Lower leg skin (tissue), 4 donors: ENCODE data around the gene SMPDL3A. TPM values are rescaled to one million over a fixed set of nuclear protein-coding genes. Genes with fewer than 3 reads are reported as not detected.

Source experiments
- DNase-seq, 2 donors: peaks; one replicate each; pipeline ENCODE4 v3.0.0-alpha.2; 2019; ENCODE audit warnings: low spot score in 2 of 2
- H3K4me3 ChIP-seq: fragments of 200-600 bp; sonication (generic); 2 replicates; pipeline ENCODE4 v1.5.1; 2017; ENCODE audit warnings: mild to moderate bottlenecking, low read depth; ENCODE audit not compliant: poor library complexity, severe bottlenecking
- CTCF ChIP-seq, 3 donors: fragments of 450-650 bp; IDR thresholded peaks; one replicate each; pipeline ENCODE4 v1.5.1; 2016; ENCODE audit warnings: antibody characterized with exemption in 3 of 3, mild to moderate bottlenecking in 3 of 3, moderate library complexity in 2 of 3
- POLR2A ChIP-seq, 2 donors: fragments of 450-650 bp; IDR thresholded peaks; one replicate each; pipeline ENCODE4 v1.6.1; 2016 to 2017; ENCODE audit warnings: antibody characterized with exemption in 2 of 2, mild to moderate bottlenecking in 1 of 2, moderate library complexity in 1 of 2
- WGBS, 2 donors: methylation state at CpG; one replicate each; pipeline ENCODE4 v1.1.5; 2018; 5-methylcytosine and 5-hydroxymethylcytosine counted together
- intact Hi-C: fragments of 100-400 bp; cut with DNase I; formaldehyde crosslinking; loops from one replicate; pipeline ENCODE4 v1.15.0; 2023; ENCODE audit warnings: low total_unique reads
- total RNA-seq, 4 donors: library from RNA; depleted of rRNA; stranded (reverse); fragments of >200 nt; gene quantifications; one replicate each; pipeline ENCODE4 v1.1.0, GENCODE V29; 2016

Gene SMPDL3A
- total RNA-seq, 4 donors from 2014 or later = 109 to 120 (median 113) TPM

- WGBS, 2 donors = 47 to 48% methylated on average over 3 of the region's 3 CpGs
- DNase-seq = no peak
- intact Hi-C loops = no loop called here
- TF ChIP-seq POLR2A (IDR thresholded peaks at IDR 0.05) (no peak), CTCF (IDR thresholded peaks at IDR 0.05) (no peak)
- H3K4me3 ChIP-seq = no peak overlapping the region
Observed at GRCh38 chr6:122845916-122846612, 57.0 kb downstream of the SMPDL3A start.

- intact Hi-C loops = no loop called here
- no peak for DNase-seq
- no peak overlapping the region for H3K4me3 ChIP-seq
- WGBS, 2 donors = 62 to 64% methylated on average over 6 of the region's 6 CpGs
- no peak for TF ChIP-seq CTCF (IDR thresholded peaks at IDR 0.05)
Observed at GRCh38 chr6:122853259-122853995, 64.4 kb downstream of the SMPDL3A start.

Other genes with a start within 250 kb of the SMPDL3A start
- gene PKIB, start 178.9 kb upstream of the SMPDL3A start, total RNA-seq = 10 to 100 TPM in 3 of 4 donors, 1 to 10 TPM in 1; 4.3 to 13.3 (median 10.4) TPM
- 10 to 100 TPM; 22.4 to 78.8 (median 43.2) TPM for gene FABP7, start 9.5 kb upstream of the SMPDL3A start, total RNA-seq
- gene CLVS2, start 207.0 kb downstream of the SMPDL3A start, total RNA-seq = 1 to 10 TPM in 1 of 4 donors, under 1 TPM in 3; under 0.01 to 1.3 (median 0.23) TPM